GM15510 (cell line): ENCODE results near the gene SH3TC1.

Experiments used
- POLR2A ChIP-seq: IDR thresholded peaks from 3 replicates; pipeline ENCODE4 v1.6.1; 2011; ENCODE audit warnings: borderline replicate concordance; ENCODE audit not compliant: insufficient read length; ENCODE audit errors: extremely low read depth

The SH3TC1 gene

DNA sequence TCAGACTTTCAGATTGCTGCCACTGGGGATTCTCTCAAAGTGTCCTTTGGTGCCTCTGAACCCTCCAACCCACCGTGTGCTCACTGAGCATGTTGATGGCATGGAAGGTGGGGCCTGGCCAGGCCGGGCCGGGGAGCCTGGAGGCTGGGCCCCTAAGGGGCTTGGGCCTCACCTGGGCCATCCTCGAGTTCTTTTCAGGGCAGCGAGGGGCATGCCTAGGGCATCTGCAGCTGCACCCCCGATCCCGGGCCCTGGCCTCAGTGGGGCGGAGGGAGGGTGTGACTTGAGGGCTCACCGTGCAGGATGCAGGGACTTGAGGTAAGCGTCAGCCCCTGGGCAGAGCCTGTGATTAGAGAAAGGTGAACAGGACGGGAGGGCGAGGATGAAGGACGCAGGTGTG is 1.6 kb upstream of the SH3TC1 start:
- TF ChIP-seq POLR2A, result no peak

DNA sequence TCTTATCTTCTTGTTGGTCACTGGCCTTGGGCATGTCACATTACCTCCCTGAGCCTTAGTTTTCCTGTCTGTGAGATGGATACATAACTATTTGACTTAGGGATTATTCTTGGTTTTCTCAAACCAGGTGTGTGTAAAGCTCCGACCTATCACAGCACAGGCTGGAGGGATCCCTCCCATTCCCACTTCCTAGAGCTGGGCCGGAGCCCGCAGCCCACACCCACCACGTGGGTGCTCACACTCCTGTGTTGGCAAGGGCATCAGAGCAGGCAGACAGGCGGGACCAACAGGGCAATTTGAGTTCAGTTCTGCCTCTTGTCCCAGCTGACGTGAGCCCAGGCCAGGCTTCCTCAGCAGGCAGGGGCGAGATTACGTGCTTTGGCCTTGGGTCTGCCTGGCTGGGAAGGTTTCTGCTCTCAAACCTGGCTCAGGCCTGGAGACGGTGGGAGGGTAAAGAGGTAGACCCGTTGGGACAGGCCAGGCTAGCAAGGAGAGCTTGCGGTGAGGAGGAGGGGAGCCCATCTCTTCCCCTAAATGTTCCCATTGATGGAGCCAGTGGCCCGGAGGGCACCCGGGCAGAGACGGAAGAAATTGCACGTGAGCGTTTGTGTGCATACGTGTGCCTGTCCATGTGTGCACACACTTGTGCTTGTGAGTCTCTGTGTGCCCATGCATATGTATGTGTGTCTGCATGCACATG is 734 bp upstream of the SH3TC1 start:
- TF ChIP-seq POLR2A, result no peak

DNA sequence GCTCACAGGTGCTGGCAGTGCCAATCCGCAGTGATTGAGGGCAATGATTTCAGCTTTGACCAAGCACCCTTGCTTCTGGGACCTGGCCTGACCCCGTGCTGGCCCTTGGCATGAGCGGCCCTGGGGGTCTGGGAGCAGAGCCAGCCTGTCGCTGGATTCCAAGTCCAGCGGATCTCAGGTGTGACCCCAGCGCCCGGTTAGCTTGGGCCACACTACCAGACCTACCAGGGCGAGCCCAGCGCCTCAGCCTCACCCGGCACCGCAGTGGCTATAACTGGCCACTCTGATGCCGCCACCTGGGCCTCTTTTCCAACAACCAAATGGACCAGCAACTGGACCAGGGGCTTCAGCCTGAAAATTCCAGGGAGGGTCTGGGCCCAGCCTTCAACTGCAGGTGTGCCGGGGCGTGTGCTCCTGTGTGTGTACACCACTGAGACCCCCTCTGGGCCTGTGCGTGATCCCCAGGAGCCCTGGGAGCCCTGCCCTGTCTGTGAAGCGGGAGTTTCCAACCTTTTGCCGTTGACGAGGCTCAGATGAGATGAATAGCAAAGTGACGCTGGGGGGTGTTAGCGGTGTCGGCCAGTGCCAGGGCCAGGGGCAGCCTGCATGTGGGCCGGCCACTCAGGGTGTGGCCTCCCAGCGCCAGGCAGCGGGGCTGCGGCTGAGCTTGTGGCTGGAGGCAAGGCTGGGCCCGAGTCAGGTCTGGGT is 658 bp downstream of the SH3TC1 start:
- TF ChIP-seq POLR2A, result no peak

DNA sequence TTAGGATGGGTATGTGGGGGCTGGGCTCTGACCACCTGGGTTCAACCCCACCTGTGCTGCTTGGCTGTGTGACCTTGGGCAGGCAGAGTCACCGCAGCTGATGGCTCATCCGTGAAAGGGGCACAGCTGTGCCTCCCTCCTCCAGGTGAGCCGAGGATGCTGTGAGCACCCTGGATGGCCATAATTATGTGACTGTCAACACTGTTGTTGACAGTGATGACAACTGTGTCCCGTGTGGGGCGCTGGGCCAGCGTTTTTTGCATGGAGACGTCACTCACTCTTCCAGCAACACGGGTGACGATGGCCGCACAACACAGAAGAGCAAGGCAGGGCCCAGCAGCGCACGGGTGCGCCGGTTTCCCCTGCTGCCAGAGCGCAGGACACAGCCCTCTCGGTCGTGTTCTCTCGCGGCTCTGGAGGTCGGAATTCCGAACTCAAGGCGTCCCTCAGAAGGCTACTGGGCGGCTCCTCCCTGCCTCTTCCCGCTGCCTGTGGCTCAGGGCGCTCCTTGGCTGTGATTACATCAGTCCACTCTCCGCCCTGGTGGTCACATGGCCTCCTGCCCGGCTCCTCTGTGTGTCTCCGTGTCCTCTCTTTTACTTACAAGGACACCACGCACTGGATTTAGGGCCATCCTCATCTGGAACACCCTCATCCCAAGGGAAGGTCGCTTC is 1.3 kb downstream of the SH3TC1 start:
- TF ChIP-seq POLR2A, result peak; percentile 38

DNA sequence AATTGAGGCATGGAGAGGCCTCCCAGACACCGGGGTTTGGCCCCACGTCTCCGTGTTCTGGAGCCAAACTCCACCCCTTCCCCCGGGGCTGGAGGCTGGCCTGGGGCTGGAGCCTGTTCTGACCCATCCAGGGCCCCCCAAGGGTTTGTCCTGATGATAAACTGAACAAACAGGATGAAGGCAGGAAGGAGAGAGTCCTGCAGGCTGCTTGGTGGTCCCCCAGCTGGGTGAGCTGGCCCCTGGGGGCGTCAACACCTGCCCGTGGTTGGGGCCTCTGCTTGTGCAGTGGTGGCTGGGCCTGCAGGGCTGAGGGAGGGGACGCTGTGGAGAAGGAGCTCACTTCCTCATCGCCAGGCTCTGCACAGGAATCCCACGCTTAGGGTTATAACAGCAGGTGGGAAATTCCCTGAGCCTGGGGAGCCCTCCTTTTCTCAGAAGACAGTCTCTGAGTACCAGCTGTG is 2.3 kb downstream of the SH3TC1 start:
- peak; percentile 16 for TF ChIP-seq POLR2A

DNA sequence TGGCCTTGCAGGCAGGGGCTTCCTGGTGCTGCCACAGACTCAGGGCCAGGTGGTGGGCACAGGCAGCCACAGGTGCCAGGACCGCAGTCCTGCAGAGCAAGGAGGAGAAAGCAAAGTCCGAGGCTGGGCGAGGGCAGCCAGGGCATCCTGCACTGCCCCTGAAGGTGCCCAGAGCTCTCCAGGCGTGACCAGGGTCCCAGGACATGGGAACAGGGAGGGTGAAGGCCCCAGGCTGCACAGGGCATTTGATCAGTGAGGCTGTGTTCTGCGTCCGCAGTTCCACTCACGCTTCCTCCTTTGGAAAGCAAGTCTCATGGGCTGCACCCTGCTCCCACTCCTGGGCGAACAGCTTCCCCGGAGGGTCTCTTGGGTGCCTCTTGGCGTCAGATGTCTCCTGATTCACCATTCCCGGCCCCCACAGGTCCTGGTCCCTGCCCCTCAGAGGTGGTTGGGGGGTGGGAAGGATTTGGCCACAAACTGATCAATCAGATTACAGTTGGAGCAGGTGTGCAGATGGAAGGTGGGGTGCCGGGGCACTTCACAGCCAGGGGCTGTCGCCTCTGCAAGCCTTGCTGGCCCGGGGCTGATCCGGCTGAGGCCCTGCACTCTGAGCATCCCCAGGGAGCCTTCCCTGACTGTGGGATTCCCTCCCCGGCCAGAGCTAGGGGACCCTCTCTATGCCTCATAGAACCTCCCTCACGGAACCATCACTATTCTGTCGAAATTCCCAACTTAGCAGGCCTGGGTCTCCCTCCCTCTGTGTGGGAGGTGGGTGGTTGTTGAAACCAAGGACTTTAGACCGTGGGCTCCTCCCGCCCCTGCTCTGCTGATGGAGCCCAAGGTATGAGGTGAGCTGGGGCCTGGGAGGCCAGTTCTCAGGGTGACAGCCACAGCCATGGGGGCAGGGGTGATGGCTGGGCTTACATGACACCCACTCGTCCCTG is 3.3 kb downstream of the SH3TC1 start:
- TF ChIP-seq POLR2A, result no peak

DNA sequence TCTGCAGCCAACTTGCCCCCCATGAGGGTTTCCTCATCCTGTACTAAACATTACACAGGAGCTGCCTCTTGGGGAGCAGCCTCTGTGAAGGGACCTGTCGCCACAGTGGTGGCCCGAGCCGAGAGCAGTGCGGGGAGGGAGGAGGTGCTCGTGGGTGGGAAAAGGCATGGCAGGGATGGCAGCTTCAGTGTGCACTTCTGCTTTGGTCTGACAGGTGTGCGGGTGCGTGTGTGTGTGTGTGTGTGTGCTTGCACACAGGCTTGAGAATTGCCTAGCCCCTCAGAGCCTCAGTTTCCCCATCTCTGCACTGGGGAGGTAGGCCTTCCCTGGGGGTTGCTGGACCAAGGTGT is 3.9 kb downstream of the SH3TC1 start:
- no peak for TF ChIP-seq POLR2A

DNA sequence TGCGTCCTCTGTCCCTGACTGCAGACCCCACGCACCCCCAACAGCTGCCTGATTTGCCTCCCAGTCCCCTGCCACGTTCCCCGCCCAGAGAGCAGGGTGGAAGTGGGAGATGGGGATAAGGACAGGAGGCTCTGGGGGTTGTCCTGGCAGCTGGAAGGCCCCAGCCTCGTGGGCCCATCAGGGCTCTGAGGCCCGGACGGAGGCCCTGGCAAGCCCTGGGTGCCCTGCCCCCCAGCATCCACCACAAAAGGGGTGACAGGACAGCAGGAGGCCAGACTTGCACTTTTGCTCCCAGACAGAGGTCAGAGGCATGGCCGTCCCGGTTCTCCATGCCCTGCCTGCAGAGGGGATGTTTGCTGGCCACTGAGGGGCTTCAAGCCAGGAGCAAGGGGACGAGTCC is 4.7 kb downstream of the SH3TC1 start:
- TF ChIP-seq POLR2A, result no peak

DNA sequence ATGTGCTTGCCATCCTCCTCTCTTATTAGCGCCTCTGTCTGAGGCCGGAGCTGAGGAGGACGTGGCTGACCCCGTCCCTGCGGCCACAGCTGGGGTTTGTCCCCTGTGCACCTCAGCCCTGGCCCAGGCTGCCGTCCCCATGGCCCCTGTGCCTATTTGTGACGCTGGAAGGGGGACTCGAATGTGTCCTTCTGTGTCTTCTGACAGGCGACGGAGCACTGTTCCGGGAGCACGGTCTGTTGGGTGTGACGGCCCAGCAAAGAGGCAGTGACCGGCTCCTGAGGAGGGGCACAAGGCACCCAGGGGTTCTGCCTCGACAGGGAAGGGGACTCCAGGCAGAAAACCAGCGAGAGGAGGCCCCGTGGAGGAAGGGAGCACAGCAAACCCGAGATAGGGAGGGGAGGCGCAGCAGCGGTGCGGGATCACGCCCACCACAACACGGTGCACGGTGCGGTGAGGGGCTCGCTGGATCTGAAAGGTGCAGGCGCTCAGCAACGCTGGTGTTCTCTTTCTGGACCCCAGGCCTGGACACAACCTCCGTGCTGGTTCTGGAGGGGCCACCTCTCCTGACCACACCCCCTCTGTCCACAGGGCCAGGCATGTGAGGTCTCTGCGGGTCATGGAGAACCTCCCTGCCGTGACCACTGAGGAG is 5.6 kb downstream of the SH3TC1 start:
- no peak for TF ChIP-seq POLR2A

DNA sequence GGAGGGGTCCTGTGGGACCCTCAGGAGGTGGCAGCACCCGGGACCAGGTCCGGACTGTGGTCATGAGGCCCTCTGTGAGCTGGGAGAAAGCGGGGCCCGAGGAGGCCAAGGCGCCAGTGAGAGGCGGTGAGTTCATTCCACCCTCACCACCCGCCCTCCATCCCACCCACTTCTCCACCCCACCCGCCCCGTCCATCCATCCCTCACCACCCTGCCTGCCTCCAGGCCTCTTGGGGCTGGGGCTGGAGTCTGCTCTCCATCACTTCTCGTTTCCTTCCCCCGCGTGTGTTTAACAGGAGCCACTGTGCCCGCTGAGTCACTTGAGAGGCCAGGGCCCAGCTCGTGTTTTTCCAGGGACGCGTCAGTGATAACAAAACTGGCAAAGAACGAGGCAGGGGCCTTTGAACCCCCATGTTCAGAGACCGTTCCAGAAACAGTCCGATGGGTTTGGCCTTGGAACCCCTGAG is 6.2 kb downstream of the SH3TC1 start:
- no peak for TF ChIP-seq POLR2A

DNA sequence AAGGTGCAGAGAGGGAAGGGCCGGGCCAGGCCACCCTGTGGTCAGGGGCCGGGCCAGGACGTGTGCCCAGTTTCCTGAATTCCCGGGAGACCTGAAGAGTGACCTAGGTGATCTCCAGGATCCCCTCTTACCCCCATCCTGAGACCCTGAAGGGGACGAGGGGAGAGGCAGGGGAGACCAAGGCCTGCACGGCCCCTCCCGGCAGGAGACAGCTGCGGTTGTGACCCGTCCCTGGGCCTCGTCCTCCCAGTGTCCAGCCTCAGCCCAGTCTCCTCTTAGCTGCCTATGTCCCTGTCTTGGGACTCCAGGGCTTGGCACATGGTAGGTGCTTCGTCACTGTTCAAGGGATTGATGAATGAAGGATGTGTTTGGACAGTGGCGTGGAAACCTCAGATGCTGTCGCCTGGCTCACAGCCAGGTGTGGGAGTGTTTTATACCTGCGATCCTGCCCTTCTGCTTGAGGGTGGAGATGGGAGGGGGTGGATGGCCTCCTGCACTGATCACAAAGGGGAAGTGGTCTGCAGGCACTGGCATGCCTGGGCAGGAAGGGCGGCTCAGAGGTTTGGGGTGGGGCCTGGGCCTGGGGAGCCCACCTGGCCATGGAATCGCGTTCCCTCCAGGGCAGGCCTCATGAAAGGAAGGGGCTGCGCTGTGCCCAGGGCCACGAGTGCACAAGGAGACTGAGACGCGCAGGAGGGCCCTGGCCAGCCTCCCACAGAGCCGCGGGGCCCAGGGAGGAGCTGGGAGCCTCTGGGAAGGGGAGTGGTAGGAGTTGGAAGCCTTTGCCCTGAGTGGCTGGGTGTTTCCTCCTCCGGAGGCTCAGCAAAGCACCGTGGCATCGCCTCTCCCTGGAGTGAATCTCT is 6.9 kb downstream of the SH3TC1 start:
- TF ChIP-seq POLR2A, result no peak

DNA sequence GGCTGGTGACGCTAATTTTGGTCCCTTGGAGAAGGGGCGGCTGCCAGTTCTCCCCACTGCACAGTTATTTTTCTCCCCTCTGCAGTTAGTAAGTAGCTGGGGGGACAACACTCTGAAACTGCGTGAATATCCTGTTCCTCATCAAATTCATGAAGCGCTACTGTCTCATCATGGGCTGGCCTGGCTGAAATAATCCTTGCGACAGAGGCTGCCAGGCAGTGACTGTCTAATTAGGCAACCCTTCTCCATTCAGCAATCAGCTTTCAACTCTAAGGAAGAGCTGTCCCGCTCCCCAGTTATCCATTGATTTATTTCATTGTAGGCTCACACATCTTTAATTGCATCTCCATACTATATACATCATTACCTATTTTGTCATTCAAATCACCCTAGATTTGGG is 8.2 kb downstream of the SH3TC1 start:
- TF ChIP-seq POLR2A, result no peak

DNA sequence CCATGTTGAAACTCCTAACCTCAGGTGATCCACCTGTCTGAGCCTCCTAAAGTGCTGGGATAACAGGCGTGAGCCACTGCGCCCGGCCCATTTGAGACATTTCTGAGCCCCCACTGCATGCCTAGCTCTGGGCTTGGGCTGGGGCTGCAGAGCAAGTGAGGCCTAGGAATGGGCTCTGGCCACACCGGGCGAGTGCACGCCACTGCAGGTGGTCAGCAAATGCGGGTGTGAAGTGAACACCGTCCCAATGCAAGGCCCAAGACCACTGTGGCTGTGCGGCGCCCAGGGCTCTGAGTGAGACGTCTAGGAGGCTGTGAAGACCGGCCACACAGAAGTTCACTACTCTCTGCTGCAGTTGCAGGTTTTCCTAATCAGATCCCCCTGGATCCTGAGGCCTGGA is 9.5 kb downstream of the SH3TC1 start:
- TF ChIP-seq POLR2A, result no peak
